Ovary (tissue), 9 donors: ENCODE results near the gene HERC4. TPM values are rescaled to one million over a fixed set of nuclear protein-coding genes. Genes with fewer than 3 reads are reported as not detected.

Experiments used
- DNase-seq, 5 donors: peaks; one replicate each; pipeline ENCODE4 v3.0.0-alpha.2; 2019 to 2020
- H3K27ac ChIP-seq, 2 donors: fragments of 200-600 bp; one replicate each; pipeline versions ENCODE4 v1.5.1 to v1.8.0; 2019 to 2022
- H3K27me3 ChIP-seq: fragments of 200-600 bp; one replicate; pipeline ENCODE4 v1.8.0; 2022
- H3K36me3 ChIP-seq: fragments of 200-600 bp; sonication (generic); one replicate; pipeline ENCODE4 v1.5.1; 2019
- H3K4me1 ChIP-seq: one replicate; pipeline ENCODE4 v1.8.1; 2013; ENCODE audit warnings: mild to moderate bottlenecking, moderate library complexity; ENCODE audit not compliant: insufficient read depth
- H3K4me3 ChIP-seq: fragments of 200-600 bp; sonication (generic); one replicate; pipeline ENCODE4 v1.5.1; 2017
- H3K9me3 ChIP-seq, 2 donors: fragments of 200-600 bp in 1 of 2; sonication (generic) in 1 of 2; one replicate each; pipeline versions ENCODE4 v1.5.1 to v1.8.1; 2013 to 2019; ENCODE audit warnings: mild to moderate bottlenecking in 1 of 2, moderate library complexity in 1 of 2
- CTCF ChIP-seq, 3 donors: fragments of 450-650 bp in 2 of 3; fragments of 200-600 bp in 1 of 3; IDR thresholded peaks; one replicate each; pipeline versions ENCODE4 v1.5.1 to v1.8.0; 2016 to 2022; ENCODE audit warnings: antibody characterized with exemption in 3 of 3, mild to moderate bottlenecking in 1 of 3
- EP300 ChIP-seq: sonication (generic); formaldehyde crosslinking; IDR thresholded peaks from one replicate; pipeline ENCODE4 v1.6.1; 2017; ENCODE audit warnings: antibody characterized with exemption
- POLR2A ChIP-seq: fragments of 450-650 bp; IDR thresholded peaks from one replicate; pipeline ENCODE4 v1.6.1; 2017; ENCODE audit warnings: antibody characterized with exemption, mild to moderate bottlenecking, moderate library complexity
- WGBS, 3 donors: extraction: QIAGEN DNeasy Blood & Tissue Kit in 1 of 3; methylation state at CpG; one replicate each; pipeline versions ENCODE4 v1.1.5 to v1.1.7; 2013 to 2017; 5-methylcytosine and 5-hydroxymethylcytosine counted together
- intact Hi-C, 4 donors: fragments of 100-400 bp; cut with DNase I; formaldehyde crosslinking; loops; one replicate each; pipeline versions ENCODE4 v1.11.0 to v1.15.1; 2022 to 2023
- polyA plus RNA-seq, 2 donors: library from polyadenylated mRNA; stranded (reverse); fragments of 200-250 nt in 1 of 2; fragments of 350-450 nt in 1 of 2; fragmentation: Illumina TruSeq in 1 of 2; extraction: RNeasy Lipid Tissue Mini Kit (QIAGEN cat#74804) in 1 of 2; gene quantifications; one replicate each; pipeline ENCODE4 v1.2.3, GENCODE V29; 2013 to 2014
- total RNA-seq, 7 donors: library from RNA; depleted of rRNA in 2 of 7; stranded (reverse); fragments of >200 nt in 2 of 7; fragmentation: NEBNext Ultra II Directional in 3 of 7; extraction: Animal tissue kit (Norgen Biotek cat#: 25700) in 3 of 7; gene quantifications; one replicate each; pipeline versions ENCODE4 v1.1.0 to v1.2.4, GENCODE V29; 2016 to 2023
- donor health status: DM: no; HTN: no; CAD: no; lungs with moderate emphysema.
- donor health status: DM: no; HTN: no; CAD: no.
- donor health status: Bipolar disorder and iron deficiency.
- donor health status: DM: yes; HTN: yes; CAD: no.
- donor health status: DM: no; HTN: no; CAD: no.
- donor health status: DM: yes; HTN: yes; CAD: no.

HERC4 gene
- total and polyA plus RNA-seq, 9 donors: 16.4 to 54.7 (median 43.5) TPM

DNA sequence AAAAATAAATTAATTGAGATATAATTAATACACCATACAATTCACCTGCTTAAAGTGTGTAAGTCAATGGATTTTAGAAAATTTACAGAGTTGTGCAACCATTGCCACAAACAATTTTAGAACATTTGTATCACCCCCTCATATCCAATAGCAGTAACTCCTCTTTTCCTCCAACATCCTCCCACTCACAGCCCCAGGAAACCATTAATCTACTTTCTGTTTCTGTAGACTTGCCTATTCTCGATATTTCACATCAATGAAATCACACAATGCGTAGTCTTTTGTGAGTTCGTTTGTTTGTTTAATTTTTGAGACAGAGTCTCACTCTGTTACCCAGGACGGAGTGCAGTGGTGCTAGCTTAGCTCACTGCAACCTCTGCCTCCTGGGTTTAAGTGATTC, 13.7 kb upstream of the HERC4 start:
- no peak overlapping the region for H3K27ac ChIP-seq
- no peak for DNase-seq
- H3K27me3 ChIP-seq: no peaks in the 10 kb centered on the region
- intact Hi-C loops: loop anchor here in 1 of 4 donors (5.0 kb wide), 1 partner anchor 114 kb away; no protein-coding TSS in a partner anchor
- H3K4me1 ChIP-seq: no peaks in the 10 kb centered on the region
- H3K4me3 ChIP-seq: no peak overlapping the region
- H3K9me3 ChIP-seq: no peaks in the 10 kb centered on the region
- 22 to 41% (median 28%) methylated on average over 4 of the region's 4 CpGs for WGBS, 3 donors
- TF ChIP-seq CTCF (IDR thresholded peaks at IDR 0.05): no peak
- no peak for TF ChIP-seq EP300
- no peak for TF ChIP-seq POLR2A
- no peaks in the 10 kb centered on the region for H3K36me3 ChIP-seq

- no peak overlapping the region for H3K27ac ChIP-seq
- no peaks in the 10 kb centered on the region for H3K36me3 ChIP-seq
- TF ChIP-seq EP300: no peak
- no peak for TF ChIP-seq CTCF (IDR thresholded peaks at IDR 0.05)
- TF ChIP-seq POLR2A: no peak
- no peak overlapping the region for H3K4me3 ChIP-seq
- H3K9me3 ChIP-seq: no peaks in the 10 kb centered on the region
- WGBS, 3 donors: 73 to 75% (median 75%) methylated on average over 2 of the region's 2 CpGs
- DNase-seq: no peak
- no peaks in the 10 kb centered on the region for H3K27me3 ChIP-seq
- no peaks in the 10 kb centered on the region for H3K4me1 ChIP-seq
- intact Hi-C loops: loop anchor here in 1 of 4 donors (5.0 kb wide), 1 partner anchor 114 kb away; no protein-coding TSS in a partner anchor
These were observed 12.8 kb upstream of the HERC4 start for GRCh38 chr10:68087685-68088401.

DNA sequence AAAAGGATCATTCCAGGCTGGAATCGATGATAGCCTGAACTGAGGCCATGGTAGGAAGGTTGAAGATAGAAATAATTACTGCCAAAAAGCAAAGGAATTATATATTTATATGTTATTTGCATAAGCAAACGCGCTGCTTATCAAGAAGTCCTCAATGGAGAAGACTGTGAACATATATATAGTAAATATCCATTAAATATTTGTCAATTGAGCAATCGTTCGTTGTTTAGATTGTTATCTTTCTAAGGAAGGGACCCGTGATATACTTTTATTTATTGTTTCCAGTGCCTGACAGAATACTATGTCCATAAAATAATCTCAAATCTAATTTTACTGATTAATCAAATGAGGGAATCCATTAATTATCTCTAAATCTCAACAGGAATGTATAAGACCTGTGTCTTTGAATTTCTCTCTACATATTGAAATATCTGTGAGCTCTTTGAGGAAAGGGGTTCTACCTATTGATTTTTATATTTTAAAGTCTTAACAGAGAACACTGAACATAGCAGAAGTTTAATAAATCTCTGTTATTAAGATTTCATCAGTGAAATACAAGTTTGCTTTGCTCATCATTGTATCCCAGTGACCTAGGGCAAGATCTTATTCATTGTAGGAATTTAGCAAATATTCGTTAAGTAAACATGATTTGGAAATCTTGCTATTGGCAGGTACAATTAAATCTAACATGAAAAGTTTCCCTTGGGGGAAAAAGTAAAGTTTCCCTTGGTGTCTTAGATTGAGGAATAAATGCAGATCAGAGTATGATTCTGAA, 12.0 kb upstream of the HERC4 start:
- TF ChIP-seq CTCF (IDR thresholded peaks at IDR 0.05) (no peak), POLR2A (no peak)
- H3K9me3 ChIP-seq: no peaks in the 10 kb centered on the region
- 87 to 90% (median 88%) methylated on average over 7 of the region's 7 CpGs for WGBS, 3 donors
- DNase-seq: no peak
- H3K4me1 ChIP-seq: no peaks in the 10 kb centered on the region
- no peak overlapping the region for H3K27ac ChIP-seq
- H3K36me3 ChIP-seq: no peaks in the 10 kb centered on the region
- no peaks in the 10 kb centered on the region for H3K27me3 ChIP-seq
- intact Hi-C loops: loop anchor here in 1 of 4 donors (5.0 kb wide), 1 partner anchor 115 kb away; no protein-coding TSS in a partner anchor
- no peak overlapping the region for H3K4me3 ChIP-seq

DNA sequence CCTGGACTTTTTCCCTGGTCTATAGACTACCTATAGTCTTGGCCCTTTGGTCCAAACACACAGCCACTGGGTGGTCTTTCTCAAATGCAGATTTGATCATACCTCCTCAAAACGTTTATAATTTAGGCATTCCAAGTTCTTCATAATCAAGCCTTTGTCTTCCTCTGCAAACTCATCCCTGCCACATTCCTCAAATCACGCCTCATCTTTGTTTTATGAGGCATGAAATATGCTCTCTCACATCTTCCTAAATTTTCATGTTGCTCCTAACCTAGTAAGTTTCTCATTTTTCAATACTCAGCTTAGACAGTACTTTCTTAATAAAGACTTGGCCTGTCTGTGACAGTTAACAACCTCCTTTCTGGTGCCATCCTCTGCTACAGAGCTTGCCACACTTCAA, 10.9 kb upstream of the HERC4 start:
- Histone ChIP-seq H3K36me3 (no peaks in the 10 kb centered on the region), H3K27ac (no peak overlapping the region), H3K4me3 (no peak overlapping the region), H3K4me1 (no peaks in the 10 kb centered on the region), H3K9me3 (no peaks in the 10 kb centered on the region), H3K27me3 (no peaks in the 10 kb centered on the region)
- no peak for DNase-seq
- TF ChIP-seq EP300: no peak
- no peak for TF ChIP-seq CTCF (IDR thresholded peaks at IDR 0.05)
- no peak for TF ChIP-seq POLR2A
- intact Hi-C loops: loop anchor here in 1 of 4 donors (5.0 kb wide), 1 partner anchor 116 kb away; no protein-coding TSS in a partner anchor
- WGBS, 3 donors: 53 to 58% (median 58%) methylated on average over 2 of the region's 2 CpGs
